HEK293 (cell line): ENCODE measurements around the gene MRPS6.

Experiments
- CTCF ChIA-PET: fragments of 350-600 bp; formaldehyde crosslinking; extraction: SDS; loops from one replicate; lab custom pipeline; 2021; ENCODE audit warnings: antibody characterized with exemption; lab: Yijun Ruan, JAX
- POLR2A ChIA-PET: fragments of 300-600 bp; formaldehyde crosslinking; extraction: SDS; loops from one replicate; lab custom pipeline; 2020; ENCODE audit warnings: antibody characterized with exemption, inconsistent platforms; lab: Yijun Ruan, JAX
- H3K27ac ChIP-seq: fragments of 200-500 bp; sonication (Bioruptor generic); 2 replicates; pipeline ENCODE4 v1.5.1; 2014; ENCODE audit warnings: low read depth, low read length, control low read depth, inconsistent platforms; ENCODE audit errors: extremely low read depth
- H3K36me3 ChIP-seq, 2 experiments: fragments of 200-500 bp in 1 of 2; sonication (Bioruptor generic) in 1 of 2; 1 replicate in 1 of 2; 2 replicates in 1 of 2; pipeline ENCODE4 v1.5.1; 2014 to 2017; ENCODE audit warnings: inconsistent platforms in 2 of 2, low read length in 2 of 2; ENCODE audit not compliant: control insufficient read depth in 2 of 2, insufficient read depth in 1 of 2
- H3K4me1 ChIP-seq: fragments of 200-500 bp; sonication (Bioruptor generic); 2 replicates; pipeline ENCODE4 v1.5.1; 2014; ENCODE audit warnings: mild to moderate bottlenecking, low read length, inconsistent platforms; ENCODE audit not compliant: control insufficient read depth, insufficient read depth
- H3K4me3 ChIP-seq: 2 replicates; pipeline ENCODE4 v1.5.1; 2011; ENCODE audit warnings: low read depth, mild to moderate bottlenecking, control low read depth, low read length, moderate library complexity
- H3K9me3 ChIP-seq: fragments of 200-500 bp; sonication (Bioruptor generic); 2 replicates; pipeline ENCODE4 v1.5.1; 2014; ENCODE audit warnings: low read depth, low read length, inconsistent platforms; ENCODE audit not compliant: control insufficient read depth, insufficient read depth
- MYNN ChIP-seq: fragments of 450-650 bp; formaldehyde crosslinking; IDR thresholded peaks from 2 replicates; pipeline ENCODE4 v1.5.1; 2016; ENCODE audit warnings: missing biosample characterization, missing genetic modification characterization, borderline replicate concordance
- SETDB1 ChIP-seq: IDR thresholded peaks from one replicate; pipeline ENCODE4 v1.6.1; 2017; ENCODE audit warnings: mild to moderate bottlenecking, low read length, moderate library complexity, mixed read lengths; ENCODE audit not compliant: insufficient read length
- WT1 ChIP-seq: fragments of 450-650 bp; formaldehyde crosslinking; IDR thresholded peaks from 2 replicates; pipeline ENCODE4 v1.5.1; 2016; ENCODE audit warnings: missing biosample characterization, missing genetic modification characterization
- ZBTB7A ChIP-seq: fragments of 450-650 bp; formaldehyde crosslinking; IDR thresholded peaks from 2 replicates; pipeline ENCODE4 v1.5.1; 2016; ENCODE audit warnings: low read depth, missing biosample characterization, missing genetic modification characterization
- ZNF16 ChIP-seq: fragments of 450-650 bp; formaldehyde crosslinking; IDR thresholded peaks from 2 replicates; pipeline ENCODE4 v1.5.1; 2016; ENCODE audit warnings: low read depth, missing biosample characterization, missing genetic modification characterization
- ZNF24 ChIP-seq: fragments of 450-650 bp; formaldehyde crosslinking; IDR thresholded peaks from 2 replicates; pipeline ENCODE4 v1.5.1; 2016; ENCODE audit warnings: missing biosample characterization, missing genetic modification characterization
- ZNF335 ChIP-seq: fragments of 450-650 bp; formaldehyde crosslinking; conservative IDR thresholded peaks from 2 replicates; pipeline ENCODE4 v1.5.1; 2016; ENCODE audit warnings: missing biosample characterization, missing genetic modification characterization
- ZNF404 ChIP-seq: fragments of 450-650 bp; formaldehyde crosslinking; IDR thresholded peaks from 2 replicates; pipeline ENCODE4 v1.5.1; 2017; ENCODE audit warnings: missing biosample characterization, missing genetic modification characterization
- ZNF473 ChIP-seq: fragments of 450-650 bp; formaldehyde crosslinking; IDR thresholded peaks from 2 replicates; pipeline ENCODE4 v1.5.1; 2017; ENCODE audit warnings: missing biosample characterization, missing genetic modification characterization
- ZNF501 ChIP-seq: fragments of 450-650 bp; formaldehyde crosslinking; IDR thresholded peaks from 2 replicates; pipeline ENCODE4 v1.5.1; 2016; ENCODE audit warnings: missing biosample characterization, missing genetic modification characterization
- ZNF561 ChIP-seq: fragments of 450-650 bp; IDR thresholded peaks from 2 replicates; pipeline ENCODE4 v1.5.1; 2018; ENCODE audit warnings: missing biosample characterization, missing genetic modification characterization, borderline replicate concordance
- ZSCAN16 ChIP-seq: fragments of 450-650 bp; formaldehyde crosslinking; IDR thresholded peaks from 2 replicates; pipeline ENCODE4 v1.5.1; 2016; ENCODE audit warnings: missing biosample characterization, missing genetic modification characterization
- TF ChIP-seq, protein P1 (sequence below): fragments of 450-650 bp; formaldehyde crosslinking; IDR thresholded peaks from 2 replicates; pipeline ENCODE4 v1.5.1; 2016; ENCODE audit warnings: missing biosample characterization, missing genetic modification characterization
- TF ChIP-seq, protein P2 (sequence below): fragments of 450-650 bp; formaldehyde crosslinking; optimal IDR thresholded peaks from 2 replicates; pipeline ENCODE3; 2016; ENCODE audit warnings: missing biosample characterization, mild to moderate bottlenecking, missing genetic modification characterization
- TF ChIP-seq, protein P3 (sequence below): fragments of 450-650 bp; formaldehyde crosslinking; IDR thresholded peaks from 2 replicates; pipeline ENCODE4 v1.5.1; 2016; ENCODE audit warnings: missing biosample characterization, missing genetic modification characterization
- TF ChIP-seq, protein P4 (sequence below): fragments of 450-650 bp; formaldehyde crosslinking; IDR thresholded peaks from 2 replicates; pipeline ENCODE4 v1.5.1; 2016; ENCODE audit warnings: missing biosample characterization, missing genetic modification characterization
- TF ChIP-seq, protein P5 (sequence below): fragments of 450-650 bp; IDR thresholded peaks from 2 replicates; pipeline ENCODE4 v1.5.1; 2018; ENCODE audit warnings: missing biosample characterization, mild to moderate bottlenecking, missing genetic modification characterization

The MRPS6 gene

DNA sequence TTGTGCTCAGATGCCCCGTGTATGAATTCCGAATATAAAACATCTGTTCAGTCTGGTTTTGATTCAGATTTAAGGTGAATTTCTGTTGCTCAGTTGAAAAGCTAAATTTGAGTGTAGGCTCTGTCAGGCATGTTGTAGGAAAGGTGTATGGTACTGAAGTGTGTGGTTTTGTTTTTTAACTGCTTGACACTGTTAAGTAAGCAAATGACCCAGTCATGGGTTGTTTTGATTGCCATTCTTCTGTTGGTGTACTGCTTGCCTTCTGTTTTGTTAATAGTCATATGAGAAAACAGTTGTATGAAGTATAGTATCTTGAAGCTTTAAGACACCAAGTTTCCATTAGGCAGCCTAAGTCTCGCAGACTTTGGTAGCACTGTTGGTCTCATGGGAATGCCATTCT lies 10.0 kb downstream of the MRPS6 start:
- peaks cover 0 to 3% of the 10 kb centered on the region in 2 experiments; a peak in 1 of 3 replicates for H3K36me3 ChIP-seq
- no peaks in the 10 kb centered on the region for H3K9me3 ChIP-seq
- H3K4me3 ChIP-seq: no peak overlapping the region
- TF ChIP-seq MYNN (no peak), ZNF473 (tag by site-specific recombination) (no peak), ZNF561 (tag by site-specific recombination) (no peak), ZBTB7A (tag by site-specific recombination) (no peak), ZNF501 (tag by site-specific recombination) (no peak), ZSCAN16 (no peak)
- TF ChIP-seq, protein P1, sequence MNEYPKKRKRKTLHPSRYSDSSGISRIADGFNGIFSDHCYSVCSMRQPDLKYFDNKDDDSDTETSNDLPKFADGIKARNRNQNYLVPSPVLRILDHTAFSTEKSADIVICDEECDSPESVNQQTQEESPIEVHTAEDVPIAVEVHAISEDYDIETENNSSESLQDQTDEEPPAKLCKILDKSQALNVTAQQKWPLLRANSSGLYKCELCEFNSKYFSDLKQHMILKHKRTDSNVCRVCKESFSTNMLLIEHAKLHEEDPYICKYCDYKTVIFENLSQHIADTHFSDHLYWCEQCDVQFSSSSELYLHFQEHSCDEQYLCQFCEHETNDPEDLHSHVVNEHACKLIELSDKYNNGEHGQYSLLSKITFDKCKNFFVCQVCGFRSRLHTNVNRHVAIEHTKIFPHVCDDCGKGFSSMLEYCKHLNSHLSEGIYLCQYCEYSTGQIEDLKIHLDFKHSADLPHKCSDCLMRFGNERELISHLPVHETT: no peak
- TF ChIP-seq, protein P2, sequence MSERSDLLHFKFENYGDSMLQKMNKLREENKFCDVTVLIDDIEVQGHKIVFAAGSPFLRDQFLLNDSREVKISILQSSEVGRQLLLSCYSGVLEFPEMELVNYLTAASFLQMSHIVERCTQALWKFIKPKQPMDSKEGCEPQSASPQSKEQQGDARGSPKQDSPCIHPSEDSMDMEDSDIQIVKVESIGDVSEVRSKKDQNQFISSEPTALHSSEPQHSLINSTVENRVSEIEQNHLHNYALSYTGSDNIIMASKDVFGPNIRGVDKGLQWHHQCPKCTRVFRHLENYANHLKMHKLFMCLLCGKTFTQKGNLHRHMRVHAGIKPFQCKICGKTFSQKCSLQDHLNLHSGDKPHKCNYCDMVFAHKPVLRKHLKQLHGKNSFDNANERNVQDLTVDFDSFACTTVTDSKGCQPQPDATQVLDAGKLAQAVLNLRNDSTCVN (tag by site-specific recombination): no peak
- TF ChIP-seq, protein P3, sequence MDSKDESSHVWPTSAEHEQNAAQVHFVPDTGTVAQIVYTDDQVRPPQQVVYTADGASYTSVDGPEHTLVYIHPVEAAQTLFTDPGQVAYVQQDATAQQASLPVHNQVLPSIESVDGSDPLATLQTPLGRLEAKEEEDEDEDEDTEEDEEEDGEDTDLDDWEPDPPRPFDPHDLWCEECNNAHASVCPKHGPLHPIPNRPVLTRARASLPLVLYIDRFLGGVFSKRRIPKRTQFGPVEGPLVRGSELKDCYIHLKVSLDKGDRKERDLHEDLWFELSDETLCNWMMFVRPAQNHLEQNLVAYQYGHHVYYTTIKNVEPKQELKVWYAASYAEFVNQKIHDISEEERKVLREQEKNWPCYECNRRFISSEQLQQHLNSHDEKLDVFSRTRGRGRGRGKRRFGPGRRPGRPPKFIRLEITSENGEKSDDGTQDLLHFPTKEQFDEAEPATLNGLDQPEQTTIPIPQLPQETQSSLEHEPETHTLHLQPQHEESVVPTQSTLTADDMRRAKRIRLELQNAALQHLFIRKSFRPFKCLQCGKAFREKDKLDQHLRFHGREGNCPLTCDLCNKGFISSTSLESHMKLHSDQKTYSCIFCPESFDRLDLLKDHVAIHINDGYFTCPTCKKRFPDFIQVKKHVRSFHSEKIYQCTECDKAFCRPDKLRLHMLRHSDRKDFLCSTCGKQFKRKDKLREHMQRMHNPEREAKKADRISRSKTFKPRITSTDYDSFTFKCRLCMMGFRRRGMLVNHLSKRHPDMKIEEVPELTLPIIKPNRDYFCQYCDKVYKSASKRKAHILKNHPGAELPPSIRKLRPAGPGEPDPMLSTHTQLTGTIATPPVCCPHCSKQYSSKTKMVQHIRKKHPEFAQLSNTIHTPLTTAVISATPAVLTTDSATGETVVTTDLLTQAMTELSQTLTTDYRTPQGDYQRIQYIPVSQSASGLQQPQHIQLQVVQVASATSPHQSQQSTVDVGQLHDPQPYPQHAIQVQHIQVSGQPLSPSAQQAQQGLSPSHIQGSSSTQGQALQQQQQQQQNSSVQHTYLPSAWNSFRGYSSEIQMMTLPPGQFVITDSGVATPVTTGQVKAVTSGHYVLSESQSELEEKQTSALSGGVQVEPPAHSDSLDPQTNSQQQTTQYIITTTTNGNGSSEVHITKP: no peak
- ChIA-PET CTCF (interaction anchor here (2.1 kb wide), 1 partner anchor 10 kb away, joined by 8 read pairs; no protein-coding TSS in a partner anchor), POLR2A (interaction anchor here (1.0 kb wide), 1 partner anchor 11 kb away, joined by 3 read pairs; no protein-coding TSS in a partner anchor)
- no peak overlapping the region for H3K27ac ChIP-seq
- no peaks in the 10 kb centered on the region; the same call in 1 of the 2 replicates for H3K4me1 ChIP-seq

DNA sequence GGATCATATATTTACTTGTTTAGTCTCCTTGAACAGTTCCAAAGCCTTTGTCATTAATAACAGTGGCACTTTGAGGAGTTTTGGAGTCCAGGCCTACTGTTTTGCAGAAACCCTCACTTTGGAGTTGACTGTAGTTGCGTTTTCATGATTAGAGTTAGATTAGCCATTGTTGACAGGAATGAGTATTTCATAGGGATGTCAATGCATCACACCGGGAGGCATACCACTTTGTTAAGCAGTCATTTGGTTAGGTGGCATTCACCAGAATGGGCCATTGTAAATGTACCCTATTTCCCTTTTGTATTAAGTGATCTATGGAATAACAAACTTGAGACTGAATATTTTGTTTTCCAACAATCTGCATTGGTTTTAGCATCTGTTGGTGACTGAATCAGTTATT lies 11.8 kb downstream of the MRPS6 start:
- Histone ChIP-seq H3K4me1 (no peaks in the 10 kb centered on the region; the same call in 1 of the 2 replicates), H3K36me3 (peaks cover 0 to 3% of the 10 kb centered on the region in 2 experiments; a peak in 1 of 3 replicates), H3K27ac (no peak overlapping the region), H3K9me3 (no peaks in the 10 kb centered on the region), H3K4me3 (no peak overlapping the region)
- ChIA-PET CTCF (no interaction called here), POLR2A (no interaction called here)
- TF ChIP-seq, protein P4, sequence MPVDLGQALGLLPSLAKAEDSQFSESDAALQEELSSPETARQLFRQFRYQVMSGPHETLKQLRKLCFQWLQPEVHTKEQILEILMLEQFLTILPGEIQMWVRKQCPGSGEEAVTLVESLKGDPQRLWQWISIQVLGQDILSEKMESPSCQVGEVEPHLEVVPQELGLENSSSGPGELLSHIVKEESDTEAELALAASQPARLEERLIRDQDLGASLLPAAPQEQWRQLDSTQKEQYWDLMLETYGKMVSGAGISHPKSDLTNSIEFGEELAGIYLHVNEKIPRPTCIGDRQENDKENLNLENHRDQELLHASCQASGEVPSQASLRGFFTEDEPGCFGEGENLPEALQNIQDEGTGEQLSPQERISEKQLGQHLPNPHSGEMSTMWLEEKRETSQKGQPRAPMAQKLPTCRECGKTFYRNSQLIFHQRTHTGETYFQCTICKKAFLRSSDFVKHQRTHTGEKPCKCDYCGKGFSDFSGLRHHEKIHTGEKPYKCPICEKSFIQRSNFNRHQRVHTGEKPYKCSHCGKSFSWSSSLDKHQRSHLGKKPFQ: no peak
- no peak for TF ChIP-seq ZNF335
- TF ChIP-seq ZNF24 (tag by site-specific recombination): no peak
- TF ChIP-seq ZNF404 (tag by site-specific recombination): no peak
- no peak for TF ChIP-seq WT1 (tag by site-specific recombination)
- TF ChIP-seq, protein P5, sequence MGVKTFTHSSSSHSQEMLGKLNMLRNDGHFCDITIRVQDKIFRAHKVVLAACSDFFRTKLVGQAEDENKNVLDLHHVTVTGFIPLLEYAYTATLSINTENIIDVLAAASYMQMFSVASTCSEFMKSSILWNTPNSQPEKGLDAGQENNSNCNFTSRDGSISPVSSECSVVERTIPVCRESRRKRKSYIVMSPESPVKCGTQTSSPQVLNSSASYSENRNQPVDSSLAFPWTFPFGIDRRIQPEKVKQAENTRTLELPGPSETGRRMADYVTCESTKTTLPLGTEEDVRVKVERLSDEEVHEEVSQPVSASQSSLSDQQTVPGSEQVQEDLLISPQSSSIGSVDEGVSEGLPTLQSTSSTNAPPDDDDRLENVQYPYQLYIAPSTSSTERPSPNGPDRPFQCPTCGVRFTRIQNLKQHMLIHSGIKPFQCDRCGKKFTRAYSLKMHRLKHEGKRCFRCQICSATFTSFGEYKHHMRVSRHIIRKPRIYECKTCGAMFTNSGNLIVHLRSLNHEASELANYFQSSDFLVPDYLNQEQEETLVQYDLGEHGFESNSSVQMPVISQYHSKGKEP (tag by site-specific recombination): no peak
- TF ChIP-seq SETDB1: no peak
- TF ChIP-seq ZNF16: no peak
